GM12878 (cell line): ENCODE data around the gene ETHE1.

Source experiments
- CREB1 ChIP-seq: IDR thresholded peaks from 2 replicates; pipeline ENCODE4 v1.6.1; 2012; ENCODE audit warnings: low read depth, mild to moderate bottlenecking, inconsistent platforms
- JUND ChIP-seq: IDR thresholded peaks from 2 replicates; pipeline ENCODE4 v1.6.1; 2012; ENCODE audit warnings: low read depth, mild to moderate bottlenecking, low read length, improper control_type of control experiment, moderate library complexity
- POLR2A ChIP-seq: IDR thresholded peaks from 2 replicates; pipeline ENCODE4 v1.6.1; 2011; ENCODE audit warnings: low read depth, mild to moderate bottlenecking, low read length
- POLR2AphosphoS5 ChIP-seq: IDR thresholded peaks from 2 replicates; pipeline ENCODE4 v1.6.1; 2011; ENCODE audit warnings: mild to moderate bottlenecking, low read length, inconsistent platforms
- REST ChIP-seq: IDR thresholded peaks from 2 replicates; pipeline ENCODE4 v1.6.1; 2012; ENCODE audit warnings: mild to moderate bottlenecking, low read depth, low read length
- SREBF2 ChIP-seq: IDR thresholded peaks from 2 replicates; pipeline ENCODE4 v1.6.1; 2012; ENCODE audit warnings: mild to moderate bottlenecking, low read length
- SUZ12 ChIP-seq: fragments of 200-600 bp; sonication (generic); IDR thresholded peaks from one replicate; pipeline ENCODE4 v1.6.1; 2018; ENCODE audit warnings: antibody characterized with exemption, mild to moderate bottlenecking; ENCODE audit not compliant: unreplicated experiment
- TAF1 ChIP-seq: IDR thresholded peaks from 2 replicates; pipeline ENCODE4 v1.6.1; 2011; ENCODE audit warnings: mild to moderate bottlenecking, low read depth, low read length, borderline replicate concordance
- TARDBP ChIP-seq: IDR thresholded peaks from 2 replicates; pipeline ENCODE4 v1.6.1; 2016; ENCODE audit warnings: borderline replicate concordance
- TF ChIP-seq, protein P1 (sequence below): fragments of 450-650 bp; IDR thresholded peaks from 2 replicates; pipeline ENCODE4 v1.6.1; 2017; ENCODE audit warnings: mild to moderate bottlenecking, moderate library complexity
- TF ChIP-seq, protein P2 (sequence below), 3 experiments: IDR thresholded peaks in 2 of 3; conservative IDR thresholded peaks in 1 of 3; 2 replicates each; pipeline ENCODE4 v1.5.1; 2011; ENCODE audit warnings: low read depth in 3 of 3, low read length in 3 of 3, mild to moderate bottlenecking in 3 of 3, control low read depth in 2 of 3, moderate library complexity in 2 of 3, inconsistent platforms in 1 of 3, mixed read lengths in 1 of 3; ENCODE audit not compliant: control insufficient read depth in 2 of 3, insufficient read depth in 1 of 3; ENCODE audit errors: extremely low read depth in 1 of 3
- TF ChIP-seq, protein P3 (sequence below): IDR thresholded peaks from 2 replicates; pipeline ENCODE4 v1.6.1; 2012; ENCODE audit warnings: low read depth, low read length, improper control_type of control experiment

GRCh38 chr19:43474487-43474886 is 52.5 kb downstream of the ETHE1 start:
- TF ChIP-seq, protein P1, sequence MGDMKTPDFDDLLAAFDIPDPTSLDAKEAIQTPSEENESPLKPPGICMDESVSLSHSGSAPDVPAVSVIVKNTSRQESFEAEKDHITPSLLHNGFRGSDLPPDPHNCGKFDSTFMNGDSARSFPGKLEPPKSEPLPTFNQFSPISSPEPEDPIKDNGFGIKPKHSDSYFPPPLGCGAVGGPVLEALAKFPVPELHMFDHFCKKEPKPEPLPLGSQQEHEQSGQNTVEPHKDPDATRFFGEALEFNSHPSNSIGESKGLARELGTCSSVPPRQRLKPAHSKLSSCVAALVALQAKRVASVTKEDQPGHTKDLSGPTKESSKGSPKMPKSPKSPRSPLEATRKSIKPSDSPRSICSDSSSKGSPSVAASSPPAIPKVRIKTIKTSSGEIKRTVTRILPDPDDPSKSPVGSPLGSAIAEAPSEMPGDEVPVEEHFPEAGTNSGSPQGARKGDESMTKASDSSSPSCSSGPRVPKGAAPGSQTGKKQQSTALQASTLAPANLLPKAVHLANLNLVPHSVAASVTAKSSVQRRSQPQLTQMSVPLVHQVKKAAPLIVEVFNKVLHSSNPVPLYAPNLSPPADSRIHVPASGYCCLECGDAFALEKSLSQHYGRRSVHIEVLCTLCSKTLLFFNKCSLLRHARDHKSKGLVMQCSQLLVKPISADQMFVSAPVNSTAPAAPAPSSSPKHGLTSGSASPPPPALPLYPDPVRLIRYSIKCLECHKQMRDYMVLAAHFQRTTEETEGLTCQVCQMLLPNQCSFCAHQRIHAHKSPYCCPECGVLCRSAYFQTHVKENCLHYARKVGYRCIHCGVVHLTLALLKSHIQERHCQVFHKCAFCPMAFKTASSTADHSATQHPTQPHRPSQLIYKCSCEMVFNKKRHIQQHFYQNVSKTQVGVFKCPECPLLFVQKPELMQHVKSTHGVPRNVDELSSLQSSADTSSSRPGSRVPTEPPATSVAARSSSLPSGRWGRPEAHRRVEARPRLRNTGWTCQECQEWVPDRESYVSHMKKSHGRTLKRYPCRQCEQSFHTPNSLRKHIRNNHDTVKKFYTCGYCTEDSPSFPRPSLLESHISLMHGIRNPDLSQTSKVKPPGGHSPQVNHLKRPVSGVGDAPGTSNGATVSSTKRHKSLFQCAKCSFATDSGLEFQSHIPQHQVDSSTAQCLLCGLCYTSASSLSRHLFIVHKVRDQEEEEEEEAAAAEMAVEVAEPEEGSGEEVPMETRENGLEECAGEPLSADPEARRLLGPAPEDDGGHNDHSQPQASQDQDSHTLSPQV, result no peak
- TF ChIP-seq TAF1 (no peak), POLR2AphosphoS5 (no peak), TARDBP (no peak), POLR2A (no peak), CREB1 (no peak), JUND (no peak), SUZ12 (no peak), SREBF2 (no peak), REST (no peak)
- TF ChIP-seq, protein P2, sequence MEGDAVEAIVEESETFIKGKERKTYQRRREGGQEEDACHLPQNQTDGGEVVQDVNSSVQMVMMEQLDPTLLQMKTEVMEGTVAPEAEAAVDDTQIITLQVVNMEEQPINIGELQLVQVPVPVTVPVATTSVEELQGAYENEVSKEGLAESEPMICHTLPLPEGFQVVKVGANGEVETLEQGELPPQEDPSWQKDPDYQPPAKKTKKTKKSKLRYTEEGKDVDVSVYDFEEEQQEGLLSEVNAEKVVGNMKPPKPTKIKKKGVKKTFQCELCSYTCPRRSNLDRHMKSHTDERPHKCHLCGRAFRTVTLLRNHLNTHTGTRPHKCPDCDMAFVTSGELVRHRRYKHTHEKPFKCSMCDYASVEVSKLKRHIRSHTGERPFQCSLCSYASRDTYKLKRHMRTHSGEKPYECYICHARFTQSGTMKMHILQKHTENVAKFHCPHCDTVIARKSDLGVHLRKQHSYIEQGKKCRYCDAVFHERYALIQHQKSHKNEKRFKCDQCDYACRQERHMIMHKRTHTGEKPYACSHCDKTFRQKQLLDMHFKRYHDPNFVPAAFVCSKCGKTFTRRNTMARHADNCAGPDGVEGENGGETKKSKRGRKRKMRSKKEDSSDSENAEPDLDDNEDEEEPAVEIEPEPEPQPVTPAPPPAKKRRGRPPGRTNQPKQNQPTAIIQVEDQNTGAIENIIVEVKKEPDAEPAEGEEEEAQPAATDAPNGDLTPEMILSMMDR (IDR thresholded peaks at IDR 0.05 in 2 of 3, conservative IDR thresholded peaks at IDR 0.05 in 1 of 3; ENCODE audit: control insufficient read depth in 2 of 3, extremely low read depth in 1 of 3, insufficient read depth in 1 of 3, low read depth in 3 of 3, low read length in 3 of 3), result no peak
- TF ChIP-seq, protein P3, sequence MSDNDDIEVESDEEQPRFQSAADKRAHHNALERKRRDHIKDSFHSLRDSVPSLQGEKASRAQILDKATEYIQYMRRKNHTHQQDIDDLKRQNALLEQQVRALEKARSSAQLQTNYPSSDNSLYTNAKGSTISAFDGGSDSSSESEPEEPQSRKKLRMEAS, result no peak
